ENCODE results near the gene ZCCHC18.
"Not testable (repeated sequence)": the region's sequence is repeated elsewhere in the genome, so short reads cannot be mapped to it uniquely, and the experiment has no call there.

ZCCHC18 gene

DNA sequence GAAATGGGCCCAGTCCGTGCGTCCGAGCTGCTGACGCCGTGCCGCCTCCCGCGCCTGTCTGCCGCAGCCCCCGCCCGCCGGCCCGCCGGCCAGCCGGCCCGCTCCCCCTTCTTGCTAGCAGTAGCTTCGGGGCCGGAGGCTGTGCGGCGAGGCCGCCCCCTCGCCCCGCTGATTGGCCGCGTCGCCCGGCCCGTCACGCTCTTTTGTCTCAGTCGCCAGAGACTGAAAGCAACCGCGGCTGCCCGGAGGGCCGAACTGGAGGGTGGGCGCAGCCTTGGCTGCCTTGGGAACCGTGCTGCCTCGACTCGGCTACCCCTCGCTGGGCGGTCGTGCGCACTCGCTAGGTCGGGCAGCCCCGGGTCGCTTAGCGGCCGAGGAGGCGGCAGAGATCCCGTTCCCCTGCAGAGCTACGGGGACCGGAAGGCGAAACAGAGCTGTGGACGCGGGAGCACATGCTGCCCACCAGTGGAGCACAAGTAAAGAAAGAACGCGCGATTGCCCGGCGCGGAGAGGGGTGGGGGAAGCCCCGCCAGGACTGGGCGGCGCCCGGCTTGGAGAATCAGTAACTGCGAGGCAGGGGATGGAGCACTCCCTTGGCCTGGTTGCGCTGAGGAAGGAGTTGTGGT lies at the start of gene ZCCHC18:
Gene ZCCHC18 (plus strand): TSS at position 198 of the 626 bp plus-strand sequence. CDS start 1,589 bp downstream, outside the sequence.
- Histone ChIP-seq H3K27ac (ENCODE audit: low read length) (no peak within 1 kb of the TSS), H3K27me3 (ENCODE audit: insufficient read depth, low read length) (peaks cover 6% of the 10 kb centered on the region; the same call in 1 of the 2 replicates), H3K4me1 (ENCODE audit: insufficient read depth, low read length) (no peaks in the 10 kb centered on the region), H3K36me3 (ENCODE audit: insufficient read depth, low read depth, low read length) (no peaks in the 10 kb centered on the region), H3K9ac (ENCODE audit: low read depth, low read length) (peak within 1 kb of the TSS; percentile 85), H3K9me3 (ENCODE audit: insufficient read depth, low read depth, low read length) (no peaks in the 10 kb centered on the region), H3K4me3 (ENCODE audit: low read length) (peak within 1 kb of the TSS; percentile 86)

DNA sequence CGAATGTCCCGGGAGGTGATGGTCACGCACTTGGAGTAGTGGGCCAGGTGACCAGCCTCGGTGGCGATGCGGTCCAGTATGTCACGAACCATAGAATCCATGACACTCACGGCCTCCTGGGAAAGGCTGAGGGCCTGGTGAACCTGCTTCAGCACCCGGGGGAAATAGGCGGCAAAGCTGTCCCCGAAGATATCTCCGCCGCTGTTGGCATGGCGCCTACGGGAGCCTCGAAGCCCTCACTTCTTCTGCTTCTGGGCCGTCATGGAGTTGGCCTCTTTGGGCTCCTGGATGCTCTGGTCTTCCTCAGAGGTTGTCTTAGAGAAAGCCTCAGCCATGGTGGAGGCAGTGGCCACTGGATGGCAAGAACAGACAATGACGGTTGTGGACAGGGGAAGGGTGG lies 49.7 kb upstream of the ZCCHC18 start:
- H3K36me3 ChIP-seq (ENCODE audit: insufficient read depth, low read depth, low read length); H3K9ac ChIP-seq (ENCODE audit: low read depth, low read length); H3K9me3 ChIP-seq (ENCODE audit: insufficient read depth, low read depth, low read length); H3K27me3 ChIP-seq (ENCODE audit: insufficient read depth, low read length); H3K4me3 ChIP-seq (ENCODE audit: low read length); H3K27ac ChIP-seq (ENCODE audit: low read length); H3K4me1 ChIP-seq (ENCODE audit: insufficient read depth, low read length): not testable (repeated sequence)

- not testable (repeated sequence) for H3K9me3 ChIP-seq (ENCODE audit: insufficient read depth, low read depth, low read length); H3K27ac ChIP-seq (ENCODE audit: low read length); H3K36me3 ChIP-seq (ENCODE audit: insufficient read depth, low read depth, low read length); H3K27me3 ChIP-seq (ENCODE audit: insufficient read depth, low read length); H3K4me3 ChIP-seq (ENCODE audit: low read length); H3K9ac ChIP-seq (ENCODE audit: low read depth, low read length); H3K4me1 ChIP-seq (ENCODE audit: insufficient read depth, low read length)
These were observed 36.4 kb upstream of the ZCCHC18 start, which contains the start of gene TMSB15C for GRCh38 chrX:104075778-104076445. Gene TMSB15C (minus strand): TSS chrX:104076236.

DNA sequence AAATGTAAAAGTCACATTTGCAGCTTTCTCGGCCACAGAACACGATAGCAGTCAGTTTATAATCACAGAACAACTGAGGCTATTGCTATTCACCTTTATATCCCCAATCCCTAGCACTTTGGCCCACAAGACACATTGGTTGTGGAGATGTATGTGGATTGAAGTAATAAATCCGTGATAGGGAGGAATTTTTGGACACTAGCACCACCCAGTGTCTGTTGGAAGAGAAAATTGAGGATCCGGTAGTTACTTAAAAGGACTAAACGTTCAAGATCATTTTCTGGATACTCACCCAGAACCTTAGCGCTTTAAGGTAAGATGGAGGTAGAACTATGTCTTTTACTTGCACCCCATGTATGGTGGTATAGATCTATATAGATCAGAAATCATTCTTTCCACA lies 34.5 kb upstream of the ZCCHC18 start:
- H3K36me3 ChIP-seq (ENCODE audit: insufficient read depth, low read depth, low read length), result not testable (repeated sequence)

DNA sequence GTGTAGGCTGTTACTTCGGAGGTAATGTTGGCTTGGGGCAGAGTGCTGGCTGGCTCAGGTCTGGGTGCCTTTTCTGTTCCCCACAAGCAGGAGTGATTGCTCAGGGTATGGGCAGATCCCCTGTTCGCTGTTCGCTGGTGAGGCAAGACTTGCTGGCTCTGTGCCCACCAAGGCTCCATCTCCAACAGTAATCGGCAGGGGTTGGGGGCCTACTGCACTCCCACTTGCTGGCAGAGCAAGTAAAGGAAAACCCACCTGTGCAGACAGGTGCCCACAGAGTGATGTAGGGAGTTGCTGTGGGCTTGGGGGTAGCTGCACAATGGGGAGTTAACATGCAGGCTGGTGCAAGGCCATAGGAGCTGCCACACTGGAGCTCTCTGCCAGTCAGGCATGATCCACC lies 28.3 kb upstream of the ZCCHC18 start:
- no peaks in the 10 kb centered on the region for H3K27me3 ChIP-seq (ENCODE audit: insufficient read depth, low read length)
- H3K9me3 ChIP-seq (ENCODE audit: insufficient read depth, low read depth, low read length), result no peaks in the 10 kb centered on the region
- H3K36me3 ChIP-seq (ENCODE audit: insufficient read depth, low read depth, low read length), result no peaks in the 10 kb centered on the region
- no peak overlapping the region for H3K4me3 ChIP-seq (ENCODE audit: low read length)
- no peaks in the 10 kb centered on the region for H3K4me1 ChIP-seq (ENCODE audit: insufficient read depth, low read length)
- no peak overlapping the region for H3K9ac ChIP-seq (ENCODE audit: low read depth, low read length)
- no peak overlapping the region for H3K27ac ChIP-seq (ENCODE audit: low read length)

More for the DNA sequence above, 34.5 kb upstream of the ZCCHC18 start:
- not testable (repeated sequence) for H3K4me3 ChIP-seq (ENCODE audit: low read length); H3K9me3 ChIP-seq (ENCODE audit: insufficient read depth, low read depth, low read length); H3K4me1 ChIP-seq (ENCODE audit: insufficient read depth, low read length); H3K27me3 ChIP-seq (ENCODE audit: insufficient read depth, low read length); H3K27ac ChIP-seq (ENCODE audit: low read length); H3K9ac ChIP-seq (ENCODE audit: low read depth, low read length)

DNA sequence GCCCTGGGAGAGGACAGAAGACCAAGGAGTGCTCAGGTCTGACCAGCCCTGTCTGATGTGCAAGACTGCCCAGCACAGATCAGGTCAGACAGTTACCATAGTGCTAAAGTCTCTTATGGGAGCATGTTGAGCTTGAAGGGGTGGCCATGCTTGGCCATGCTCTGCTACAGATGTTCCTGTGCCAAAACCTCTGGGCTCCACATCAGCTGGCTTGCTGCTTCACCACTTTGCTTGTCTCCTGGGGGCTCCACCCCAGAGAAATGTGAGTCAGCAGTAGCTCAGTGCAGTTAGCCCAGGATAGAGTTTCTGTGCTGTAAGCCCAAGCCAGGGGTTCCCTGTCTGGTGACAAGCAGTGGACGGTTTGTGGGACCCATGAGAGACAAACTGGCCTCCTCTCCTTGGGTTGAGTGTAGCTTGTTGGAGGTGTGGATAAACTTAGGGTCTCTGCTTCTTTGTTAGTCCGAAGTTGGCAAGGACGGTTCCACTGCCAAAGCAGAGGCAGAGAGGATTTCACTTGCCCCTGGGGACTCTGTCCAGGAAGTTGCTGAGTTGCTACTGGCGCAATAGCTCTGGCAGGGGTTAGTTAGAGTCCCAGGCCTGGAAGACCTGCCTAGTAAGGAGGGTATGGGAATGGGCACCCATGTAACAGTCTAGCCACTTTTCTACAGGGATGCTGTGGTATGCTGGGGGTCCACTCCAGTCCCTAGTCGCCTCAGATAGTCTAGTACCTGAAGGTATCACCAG lies 27.6 kb upstream of the ZCCHC18 start:
- H3K36me3 ChIP-seq (ENCODE audit: insufficient read depth, low read depth, low read length), result no peaks in the 10 kb centered on the region
- H3K4me1 ChIP-seq (ENCODE audit: insufficient read depth, low read length), result no peaks in the 10 kb centered on the region
- no peak overlapping the region for H3K4me3 ChIP-seq (ENCODE audit: low read length)
- H3K27me3 ChIP-seq (ENCODE audit: insufficient read depth, low read length), result no peaks in the 10 kb centered on the region
- H3K9ac ChIP-seq (ENCODE audit: low read depth, low read length), result no peak overlapping the region
- no peaks in the 10 kb centered on the region for H3K9me3 ChIP-seq (ENCODE audit: insufficient read depth, low read depth, low read length)
- no peak overlapping the region for H3K27ac ChIP-seq (ENCODE audit: low read length)

DNA sequence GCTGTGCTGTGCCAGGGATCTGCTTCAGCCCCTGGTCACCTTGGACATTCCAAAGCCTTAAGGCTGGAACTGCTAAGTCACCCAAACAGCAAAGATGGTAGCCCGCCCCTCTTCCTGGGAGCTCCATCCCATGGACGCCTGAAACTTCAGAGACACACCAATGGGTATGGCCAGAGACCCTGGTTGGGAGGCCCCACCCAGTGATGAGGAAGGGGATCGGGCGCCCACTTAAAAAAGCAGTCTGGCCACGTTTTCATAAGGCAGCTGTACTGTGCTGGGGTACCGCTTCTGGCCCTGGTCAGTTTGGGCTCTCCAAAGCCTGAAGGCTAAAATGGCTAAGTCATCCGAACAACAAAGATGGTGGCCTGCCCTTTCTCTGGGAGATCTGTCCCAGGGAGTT lies 26.8 kb upstream of the ZCCHC18 start:
- H3K27ac ChIP-seq (ENCODE audit: low read length), result no peak overlapping the region
- no peak overlapping the region for H3K4me3 ChIP-seq (ENCODE audit: low read length)
- no peaks in the 10 kb centered on the region for H3K36me3 ChIP-seq (ENCODE audit: insufficient read depth, low read depth, low read length)
- H3K9ac ChIP-seq (ENCODE audit: low read depth, low read length), result no peak overlapping the region
- no peaks in the 10 kb centered on the region for H3K4me1 ChIP-seq (ENCODE audit: insufficient read depth, low read length)
- no peaks in the 10 kb centered on the region for H3K27me3 ChIP-seq (ENCODE audit: insufficient read depth, low read length)
- H3K9me3 ChIP-seq (ENCODE audit: insufficient read depth, low read depth, low read length), result no peaks in the 10 kb centered on the region

- H3K4me1 ChIP-seq (ENCODE audit: insufficient read depth, low read length), result no peaks in the 10 kb centered on the region
- no peak overlapping the region for H3K27ac ChIP-seq (ENCODE audit: low read length)
- no peaks in the 10 kb centered on the region for H3K9me3 ChIP-seq (ENCODE audit: insufficient read depth, low read depth, low read length)
- H3K4me3 ChIP-seq (ENCODE audit: low read length), result no peak overlapping the region
- H3K9ac ChIP-seq (ENCODE audit: low read depth, low read length), result no peak overlapping the region
- no peaks in the 10 kb centered on the region for H3K27me3 ChIP-seq (ENCODE audit: insufficient read depth, low read length)
- no peaks in the 10 kb centered on the region for H3K36me3 ChIP-seq (ENCODE audit: insufficient read depth, low read depth, low read length)
These were observed 26.4 kb upstream of the ZCCHC18 start for GRCh38 chrX:104085919-104086318.

DNA sequence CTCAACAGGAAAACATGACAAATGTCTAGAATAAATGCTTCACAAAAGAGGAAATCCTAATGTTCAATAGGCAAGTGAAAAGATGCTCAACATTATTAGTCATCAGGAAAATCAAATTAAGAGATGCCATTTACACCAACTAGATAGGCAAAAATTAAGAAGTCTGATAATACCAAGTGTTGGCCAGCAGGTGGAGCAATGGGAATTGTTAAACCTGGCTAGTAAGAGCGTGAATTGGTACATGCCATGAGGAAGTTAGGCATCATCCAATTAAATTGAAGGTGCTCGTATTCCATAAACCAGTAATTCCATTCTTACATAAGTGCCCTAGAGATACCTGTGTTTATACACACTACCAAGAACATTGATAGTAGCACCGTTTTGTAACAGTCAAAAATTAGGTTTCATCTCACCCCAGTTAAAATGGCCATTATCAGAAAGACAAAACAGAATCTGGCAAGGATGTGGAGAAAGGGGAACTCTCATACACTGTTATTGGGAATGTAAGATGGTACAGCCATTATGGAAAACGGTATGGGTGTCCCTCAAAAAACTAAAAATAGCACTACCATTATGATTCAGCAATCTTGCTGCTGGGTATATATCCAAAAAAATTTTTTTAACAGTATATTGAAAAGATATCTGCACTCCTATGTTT lies 14.0 kb upstream of the ZCCHC18 start:
- Histone ChIP-seq H3K4me3 (ENCODE audit: low read length) (no peak overlapping the region), H3K4me1 (ENCODE audit: insufficient read depth, low read length) (no peaks in the 10 kb centered on the region), H3K9ac (ENCODE audit: low read depth, low read length) (no peak overlapping the region), H3K27me3 (ENCODE audit: insufficient read depth, low read length) (no peaks in the 10 kb centered on the region), H3K27ac (ENCODE audit: low read length) (no peak overlapping the region), H3K36me3 (ENCODE audit: insufficient read depth, low read depth, low read length) (no peaks in the 10 kb centered on the region), H3K9me3 (ENCODE audit: insufficient read depth, low read depth, low read length) (no peaks in the 10 kb centered on the region)

DNA sequence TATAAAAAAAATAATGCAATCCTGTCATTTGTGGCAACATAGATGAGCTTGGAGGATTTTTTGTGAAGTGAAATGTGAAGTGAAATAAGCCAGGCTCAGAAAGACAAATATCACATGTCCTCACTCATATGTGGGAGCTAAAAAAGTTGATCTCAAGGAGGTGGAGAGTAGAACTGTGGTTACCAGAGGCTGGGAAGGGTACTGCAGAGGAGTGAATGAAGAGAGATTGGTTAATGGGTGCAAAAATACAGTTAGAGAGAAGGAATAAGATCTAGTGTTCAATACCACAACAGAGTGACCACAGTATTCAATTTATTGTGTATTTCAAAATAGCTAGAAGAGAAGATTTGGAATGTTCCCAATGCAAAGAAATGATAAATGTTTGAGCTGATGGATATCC lies 13.4 kb upstream of the ZCCHC18 start:
- no peaks in the 10 kb centered on the region for H3K27me3 ChIP-seq (ENCODE audit: insufficient read depth, low read length)

DNA sequence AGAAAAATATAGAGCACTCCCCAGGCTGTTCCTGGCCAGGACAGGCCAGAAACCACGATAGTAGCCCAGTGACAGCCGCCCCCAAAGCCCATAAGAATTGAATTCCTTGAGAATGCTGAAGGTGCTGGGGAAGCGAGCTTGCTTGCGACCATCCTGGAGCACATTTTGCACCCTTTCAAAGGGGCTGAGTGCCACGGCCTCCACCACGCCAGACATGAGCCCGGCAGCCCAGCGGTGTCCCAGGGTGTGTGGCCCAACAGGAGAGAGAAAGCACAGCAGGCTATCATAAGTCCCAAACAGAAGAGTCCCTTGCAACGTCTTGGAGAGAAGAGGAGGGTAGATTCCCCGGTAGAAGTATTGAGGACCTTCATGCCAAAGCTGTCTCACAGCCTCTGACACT lies 7.6 kb upstream of the ZCCHC18 start:
- Histone ChIP-seq H3K27me3 (ENCODE audit: insufficient read depth, low read length) (no peaks in the 10 kb centered on the region), H3K4me3 (ENCODE audit: low read length) (no peak overlapping the region), H3K27ac (ENCODE audit: low read length) (no peak overlapping the region), H3K36me3 (ENCODE audit: insufficient read depth, low read depth, low read length) (no peaks in the 10 kb centered on the region), H3K9ac (ENCODE audit: low read depth, low read length) (no peak overlapping the region), H3K4me1 (ENCODE audit: insufficient read depth, low read length) (no peaks in the 10 kb centered on the region), H3K9me3 (ENCODE audit: insufficient read depth, low read depth, low read length) (no peaks in the 10 kb centered on the region)

More for the DNA sequence above, 13.4 kb upstream of the ZCCHC18 start:
- no peak overlapping the region for H3K27ac ChIP-seq (ENCODE audit: low read length)
- no peak overlapping the region for H3K9ac ChIP-seq (ENCODE audit: low read depth, low read length)
- no peak overlapping the region for H3K4me3 ChIP-seq (ENCODE audit: low read length)
- H3K4me1 ChIP-seq (ENCODE audit: insufficient read depth, low read length), result no peaks in the 10 kb centered on the region
- no peaks in the 10 kb centered on the region for H3K36me3 ChIP-seq (ENCODE audit: insufficient read depth, low read depth, low read length)
- H3K9me3 ChIP-seq (ENCODE audit: insufficient read depth, low read depth, low read length), result no peaks in the 10 kb centered on the region

Measured in iPS-20b (cell line).